Adrenal gland (tissue), 12 donors: ENCODE results near the gene MED20. TPM values are rescaled to one million over a fixed set of nuclear protein-coding genes. Genes with fewer than 3 reads are reported as not detected.

Source experiments
- DNase-seq, 7 donors: peaks; one replicate each; pipeline ENCODE4 v3.0.0-alpha.2; 2019 to 2020
- H3K27ac ChIP-seq, 5 donors: fragments of 200-600 bp; sonication (generic) in 4 of 5; 1 replicate in 3 of 5; 2 replicates in 2 of 5; pipeline versions ENCODE4 v1.5.1 to v1.8.0; 2016 to 2020; ENCODE audit warnings: mild to moderate bottlenecking in 1 of 5
- H3K27me3 ChIP-seq: fragments of 200-600 bp; 2 replicates; pipeline ENCODE4 v1.8.0; 2021
- H3K36me3 ChIP-seq, 2 donors: fragments of 200-600 bp; replicated peaks in 1 of 2; 1 replicate in 1 of 2; 2 replicates in 1 of 2; pipeline versions ENCODE4 v1.5.1 to v1.8.0; 2018 to 2022
- H3K4me1 ChIP-seq, 2 donors: fragments of 200-600 bp; replicated peaks in 1 of 2; 1 replicate in 1 of 2; 2 replicates in 1 of 2; pipeline versions ENCODE4 v1.5.1 to v1.8.0; 2018 to 2021
- H3K4me3 ChIP-seq, 4 donors: fragments of 200-600 bp; sonication (generic) in 3 of 4; one replicate each; pipeline ENCODE4 v1.5.1; 2016 to 2018
- H3K9me3 ChIP-seq, 3 donors: fragments of 200-600 bp; sonication (generic) in 1 of 3; replicated peaks in 1 of 3; 1 replicate in 2 of 3; 2 replicates in 1 of 3; pipeline versions ENCODE4 v1.5.1 to v1.8.0; 2016 to 2021
- POLR2A ChIP-seq, 2 donors: fragments of 450-650 bp; IDR thresholded peaks; one replicate each; pipeline ENCODE4 v1.6.1; 2017; ENCODE audit warnings: antibody characterized with exemption in 2 of 2, mild to moderate bottlenecking in 2 of 2, moderate library complexity in 1 of 2
- WGBS, 4 donors: extraction: QIAGEN DNeasy Blood & Tissue Kit in 2 of 4; methylation state at CpG; one replicate each; pipeline versions ENCODE4 v1.1.5 to v1.1.7; 2013 to 2017; 5-methylcytosine and 5-hydroxymethylcytosine counted together
- intact Hi-C, 2 donors: fragments of 100-400 bp; cut with DNase I; formaldehyde crosslinking; loops; one replicate each; pipeline versions ENCODE4 v1.14.1 to v1.15.0; 2022 to 2023
- polyA plus RNA-seq, 3 donors: library from polyadenylated mRNA; stranded (reverse); fragments of 200-250 nt in 2 of 3; fragments of 350-450 nt in 1 of 3; fragmentation: Illumina TruSeq in 1 of 3; extraction: RNeasy Lipid Tissue Mini Kit (QIAGEN cat#74804) in 1 of 3; gene quantifications; one replicate each; pipeline ENCODE4 v1.2.3, GENCODE V29; 2013 to 2014
- total RNA-seq, 9 donors: library from RNA; depleted of rRNA in 4 of 9; stranded (reverse); fragments of >200 nt in 4 of 9; fragments of 120-200 nt in 1 of 9; fragmentation: NEBNext Ultra II Directional in 1 of 9; extraction: Animal tissue kit (Norgen Biotek cat#: 25700) in 1 of 9; gene quantifications; one replicate each; pipeline versions ENCODE4 v1.1.0 to v1.2.4, GENCODE V29; 2013 to 2023
- TF ChIP-seq, protein P1 (sequence below), 6 experiments: fragments of 450-650 bp in 4 of 6; fragments of 200-600 bp in 2 of 6; sonication (generic) in 1 of 6; IDR thresholded peaks; 1 replicate in 5 of 6; 2 replicates in 1 of 6; pipeline versions ENCODE4 v1.5.1 to v1.8.0; 2016 to 2021; ENCODE audit warnings: antibody characterized with exemption in 6 of 6, mild to moderate bottlenecking in 2 of 6, moderate library complexity in 1 of 6
- donor health status: healthy with polysubstance abuse.
- donor health status: Bipolar disorder and iron deficiency.
- donor health status: DM: yes; HTN: yes; CAD: no.
- donor health status: DM: no; HTN: no; CAD: no.
- donor health status: DM: no; HTN: no; CAD: no.
- donor health status: DM: yes; HTN: yes; CAD: no.

MED20 gene
- total and polyA plus RNA-seq, 12 donors, result 8.2 to 36.5 (median 23.1) TPM

DNA sequence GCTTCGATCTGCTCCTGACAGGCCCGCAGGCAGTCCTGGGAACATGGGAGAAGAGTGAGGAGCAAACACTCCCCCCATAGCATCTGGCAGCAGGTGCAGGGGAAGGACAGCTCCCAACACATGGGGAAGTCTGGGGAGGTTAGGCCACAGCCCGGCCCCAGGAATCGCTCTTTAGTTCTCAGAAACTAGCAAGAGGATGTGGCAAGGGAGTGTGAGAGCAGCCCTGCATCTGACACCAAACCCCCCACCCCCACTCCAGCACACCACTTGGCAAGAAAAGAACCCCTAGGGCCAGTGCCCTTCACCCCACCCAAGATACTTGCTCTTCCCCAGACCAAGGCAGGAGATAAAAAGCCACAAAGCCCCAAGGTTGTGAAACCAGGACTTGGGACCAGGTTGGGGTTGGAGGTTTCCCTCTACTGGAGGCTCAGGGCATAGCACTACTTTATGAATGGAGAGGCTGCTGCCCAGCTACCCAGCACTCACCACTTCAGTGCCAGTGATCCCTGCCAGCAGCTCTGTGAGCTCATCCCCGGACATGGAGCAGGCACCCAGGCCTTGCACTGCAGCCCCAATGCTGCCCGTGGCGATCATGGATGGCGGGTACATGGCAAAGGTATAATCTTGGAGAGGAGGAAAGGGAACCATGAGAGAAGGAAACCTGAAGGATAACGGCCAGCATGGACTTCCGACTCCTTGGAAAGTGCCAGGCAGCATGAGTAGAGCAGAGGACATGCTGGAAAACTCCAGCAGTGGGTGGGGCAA lies 15.3 kb upstream of the MED20 start:
- peak; percentile 84 to 95 (median 92) for DNase-seq
- intact Hi-C loops, result loop anchor here (5.0 to 10.0 kb wide), 3 partner anchors 91 to 151 kb away; partner anchors contain the start of genes PRICKLE4 (in 2 of the 2) and TOMM6 (in 2 of the 2)
- H3K4me3 ChIP-seq, result no peak overlapping the region
- H3K27me3 ChIP-seq, result no peaks in the 10 kb centered on the region
- peaks cover 28 to 51% of the 10 kb centered on the region in 2 donors for H3K4me1 ChIP-seq
- no peaks in the 10 kb centered on the region for H3K9me3 ChIP-seq
- TF ChIP-seq, protein P1, sequence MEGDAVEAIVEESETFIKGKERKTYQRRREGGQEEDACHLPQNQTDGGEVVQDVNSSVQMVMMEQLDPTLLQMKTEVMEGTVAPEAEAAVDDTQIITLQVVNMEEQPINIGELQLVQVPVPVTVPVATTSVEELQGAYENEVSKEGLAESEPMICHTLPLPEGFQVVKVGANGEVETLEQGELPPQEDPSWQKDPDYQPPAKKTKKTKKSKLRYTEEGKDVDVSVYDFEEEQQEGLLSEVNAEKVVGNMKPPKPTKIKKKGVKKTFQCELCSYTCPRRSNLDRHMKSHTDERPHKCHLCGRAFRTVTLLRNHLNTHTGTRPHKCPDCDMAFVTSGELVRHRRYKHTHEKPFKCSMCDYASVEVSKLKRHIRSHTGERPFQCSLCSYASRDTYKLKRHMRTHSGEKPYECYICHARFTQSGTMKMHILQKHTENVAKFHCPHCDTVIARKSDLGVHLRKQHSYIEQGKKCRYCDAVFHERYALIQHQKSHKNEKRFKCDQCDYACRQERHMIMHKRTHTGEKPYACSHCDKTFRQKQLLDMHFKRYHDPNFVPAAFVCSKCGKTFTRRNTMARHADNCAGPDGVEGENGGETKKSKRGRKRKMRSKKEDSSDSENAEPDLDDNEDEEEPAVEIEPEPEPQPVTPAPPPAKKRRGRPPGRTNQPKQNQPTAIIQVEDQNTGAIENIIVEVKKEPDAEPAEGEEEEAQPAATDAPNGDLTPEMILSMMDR (IDR thresholded peaks at IDR 0.05), result peak; percentile 80 to 95 (median 91)
- TF ChIP-seq POLR2A (IDR thresholded peaks at IDR 0.05), result peak in 1 of 2 donors; percentile 48
- H3K36me3 ChIP-seq, result peaks cover 0 to 52% of the 10 kb centered on the region in 2 donors
- 16 to 36% (median 31%) methylated on average over 6 to 10 of the region's 10 CpGs for WGBS, 4 donors
- peak overlapping the region; percentile 32 to 97 (median 56) for H3K27ac ChIP-seq

DNA sequence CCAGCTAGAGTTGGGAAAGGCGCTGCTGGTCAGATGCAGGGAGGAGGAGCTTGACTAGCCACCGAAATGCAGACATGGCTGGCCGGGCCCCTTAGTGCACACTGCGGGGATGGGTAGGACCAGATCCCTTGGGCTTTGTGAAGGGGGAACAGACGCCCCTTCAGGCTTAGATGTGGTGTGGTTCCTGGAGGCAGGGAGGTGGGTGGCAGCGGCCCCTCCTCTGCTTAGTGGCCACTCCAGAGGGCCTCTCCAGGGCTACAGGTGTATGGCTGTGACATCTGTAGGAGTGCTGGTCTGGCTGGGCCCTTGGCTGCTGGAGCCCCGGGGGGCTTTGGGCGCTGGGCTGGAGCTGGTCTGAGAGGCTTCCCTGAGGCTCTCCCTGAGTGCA lies 14.7 kb upstream of the MED20 start:
- Histone ChIP-seq H3K36me3 (peaks cover 0 to 58% of the 10 kb centered on the region in 2 donors), H3K27me3 (no peaks in the 10 kb centered on the region), H3K4me1 (peaks cover 28 to 51% of the 10 kb centered on the region in 2 donors), H3K9me3 (no peaks in the 10 kb centered on the region), H3K27ac (peak overlapping the region; percentile 32 to 97 (median 56)), H3K4me3 (no peak overlapping the region)
- intact Hi-C loops, result loop anchor here (5.0 to 10.0 kb wide), 3 partner anchors 91 to 151 kb away; partner anchors contain the start of genes PRICKLE4 (in 2 of the 2) and TOMM6 (in 2 of the 2)
- TF ChIP-seq, protein P1 (IDR thresholded peaks at IDR 0.05), result no peak
- no peak for TF ChIP-seq POLR2A (IDR thresholded peaks at IDR 0.05)
- WGBS, 4 donors, result 50 to 71% (median 65%) methylated on average over 1 to 8 of the region's 8 CpGs
- DNase-seq, result peak in 2 of 7 donors; percentile 18 to 35

DNA sequence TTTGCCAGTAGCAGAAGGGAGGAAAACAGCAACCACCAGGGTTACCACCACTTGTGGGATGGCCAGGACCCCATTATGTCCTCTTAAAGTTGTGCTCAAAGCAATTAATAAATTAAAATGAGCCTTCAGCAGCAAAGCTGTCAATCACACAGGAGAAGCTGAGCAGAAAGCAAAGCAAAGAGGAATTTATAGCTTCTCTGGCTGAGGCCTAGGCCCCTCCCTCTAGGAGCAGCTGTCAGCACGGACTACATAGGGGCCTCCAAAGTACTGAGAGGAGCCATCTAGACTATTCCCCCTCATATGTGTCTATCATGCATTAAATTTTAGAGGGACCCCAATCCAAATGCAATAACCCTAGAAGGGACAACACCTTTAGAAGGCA lies 14.2 kb upstream of the MED20 start:
- Histone ChIP-seq H3K9me3 (no peaks in the 10 kb centered on the region), H3K27me3 (no peaks in the 10 kb centered on the region), H3K4me1 (peaks cover 28 to 46% of the 10 kb centered on the region in 2 donors), H3K36me3 (peaks cover 0 to 63% of the 10 kb centered on the region in 2 donors), H3K4me3 (no peak overlapping the region), H3K27ac (peak overlapping the region in 2 of 5 donors; percentile 16 to 85)
- intact Hi-C loops, result loop anchor here (5.0 to 10.0 kb wide), 3 partner anchors 90 to 150 kb away; partner anchors contain the start of genes PRICKLE4 (in 2 of the 2) and TOMM6 (in 2 of the 2)
- TF ChIP-seq, protein P1 (IDR thresholded peaks at IDR 0.05), result no peak
- DNase-seq, result no peak
- 35 to 70% (median 50%) methylated on average over 1 of the region's 1 CpG for WGBS, 4 donors
